ENCODE measurements around the gene MSI2.

The MSI2 gene

DNA sequence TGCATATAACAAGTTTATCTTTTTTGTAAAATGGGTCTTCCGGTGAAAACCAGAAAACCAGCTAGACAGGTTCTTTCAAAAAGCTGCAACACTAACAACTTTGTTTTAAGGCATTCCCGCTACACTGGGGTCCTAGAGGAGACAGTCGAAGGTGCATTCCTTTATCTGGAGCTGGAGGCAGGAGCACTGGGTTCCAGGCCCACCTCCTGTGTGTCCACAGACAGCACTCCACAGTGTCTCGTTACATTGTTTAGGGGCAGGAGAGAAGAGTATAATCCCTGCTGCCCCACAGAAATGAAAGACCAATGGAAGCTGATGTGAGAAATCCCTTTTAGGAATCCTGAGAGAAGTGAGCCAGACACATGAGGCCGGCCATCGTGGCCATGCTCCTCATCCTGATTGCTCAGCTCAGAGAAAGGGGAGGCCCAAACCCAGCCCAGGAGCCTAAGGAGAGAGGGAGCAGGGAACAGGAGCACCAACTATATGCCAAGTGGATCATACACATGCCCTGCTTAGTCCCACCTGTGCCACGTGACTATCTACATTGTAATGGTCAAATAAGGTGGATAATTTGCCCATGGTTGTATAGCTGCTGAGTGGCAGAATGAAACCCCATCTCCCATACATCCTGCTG, 429.3 kb downstream of the MSI2 start:
- DNase-seq (ENCODE audit: low read depth), result no peak

DNA sequence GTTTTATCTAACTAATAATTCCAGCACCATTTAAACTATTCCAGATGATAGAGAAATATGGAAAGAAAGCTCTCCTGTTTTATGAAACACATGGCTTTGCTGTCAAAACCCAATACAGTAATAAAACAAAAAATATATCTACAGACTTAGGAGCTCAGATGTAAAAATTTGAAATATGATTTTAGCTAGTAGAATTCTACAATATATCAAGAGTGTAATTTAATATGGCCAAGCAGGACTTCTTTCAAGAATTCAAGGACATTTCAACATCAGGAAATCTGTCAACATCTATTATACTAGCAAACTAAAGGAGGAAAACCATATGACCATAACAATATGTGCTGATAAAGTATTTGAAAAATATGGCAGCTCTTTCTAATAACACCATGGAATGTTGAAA, 431.3 kb downstream of the MSI2 start:
- DNase-seq (ENCODE audit: low read depth), result no peak

GRCh38 chr17:57689254-57689653, 432.9 kb downstream of the MSI2 start:
- no peak for DNase-seq (ENCODE audit: low read depth)

DNA sequence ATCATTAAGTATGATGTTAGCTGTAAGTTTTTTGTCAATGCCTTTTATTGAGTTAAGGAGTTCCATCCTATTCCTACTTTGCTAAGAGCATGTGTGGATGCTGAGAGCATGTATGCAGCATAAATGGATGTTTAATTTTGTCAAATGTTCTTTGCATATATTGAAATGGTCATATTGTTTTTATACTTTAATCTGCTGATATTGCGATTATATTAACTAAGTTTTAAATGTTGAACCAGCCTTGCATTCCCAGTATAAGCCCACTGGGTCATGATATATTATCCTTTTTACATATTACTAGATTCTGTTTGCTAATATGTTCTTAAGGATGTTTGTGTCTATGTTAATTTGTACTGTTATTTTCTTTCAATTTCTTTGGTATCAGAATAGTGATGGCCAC, 435.6 kb downstream of the MSI2 start:
- no peak for DNase-seq (ENCODE audit: low read depth)

GRCh38 chr17:57692770-57693169, 436.4 kb downstream of the MSI2 start:
- DNase-seq (ENCODE audit: low read depth), result no peak

GRCh38 chr17:57694051-57694450, 437.7 kb downstream of the MSI2 start:
- DNase-seq (ENCODE audit: low read depth), result no peak

DNA sequence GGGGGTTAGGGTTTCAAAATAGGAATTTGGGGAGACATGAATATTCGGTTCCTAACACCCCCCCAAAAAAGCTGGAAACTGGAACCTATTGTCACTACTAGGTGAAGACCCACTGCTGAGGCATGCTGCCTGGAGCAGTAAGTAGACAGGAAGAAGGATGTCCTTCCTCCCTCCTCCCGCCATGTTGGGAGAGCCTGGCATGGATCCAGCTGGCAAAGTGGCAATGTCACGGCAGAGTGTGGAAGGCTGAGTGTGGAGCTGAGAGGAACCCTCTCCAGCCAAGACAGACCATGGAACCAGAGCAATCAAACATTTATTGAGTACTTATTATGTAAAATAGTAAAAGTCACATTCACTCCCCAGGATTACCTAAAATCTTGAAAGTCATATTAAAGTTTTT, 439.7 kb downstream of the MSI2 start:
- no peak for DNase-seq (ENCODE audit: low read depth)

- DNase-seq (ENCODE audit: low read depth), result no peak
These were observed 440.9 kb downstream of the MSI2 start for GRCh38 chr17:57697197-57697596.

DNA sequence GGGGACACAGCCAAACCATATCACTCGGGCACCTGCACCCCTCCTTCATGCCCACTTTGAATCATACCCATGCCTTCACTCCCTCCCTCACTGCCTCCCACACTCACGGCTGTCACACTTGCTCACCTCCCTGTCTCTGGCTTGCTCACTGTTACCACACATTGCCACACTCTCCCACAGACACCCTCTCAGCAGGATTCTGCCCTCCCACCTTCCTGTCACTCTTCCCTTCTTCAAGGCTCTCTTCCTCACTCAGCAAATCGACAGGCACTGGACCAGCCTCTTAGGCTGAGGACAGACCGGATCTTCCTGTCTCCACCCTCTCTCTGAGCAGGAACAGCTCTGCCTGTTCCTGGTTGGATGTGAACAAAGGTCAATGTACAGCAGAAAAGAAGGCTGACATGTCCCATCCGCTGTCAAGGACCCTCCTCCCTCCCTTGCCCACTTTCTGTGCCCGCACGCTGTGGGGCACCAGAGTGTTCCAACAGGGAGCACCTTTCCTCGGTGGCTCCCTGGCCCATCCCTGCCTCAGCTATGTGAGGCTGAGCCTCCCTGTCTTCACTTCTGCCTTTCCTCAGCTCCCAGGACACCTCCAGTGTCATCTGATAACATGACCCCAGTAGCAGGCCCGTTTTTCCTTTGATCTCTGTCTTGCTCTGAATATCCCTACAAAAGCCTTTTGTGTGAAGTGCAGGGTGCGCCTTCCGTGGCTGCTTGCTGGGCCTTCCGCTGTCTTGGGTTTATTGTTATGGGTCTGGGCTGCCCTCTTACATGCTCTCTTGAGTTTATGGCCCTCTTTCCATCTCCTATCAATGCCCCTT, 441.8 kb downstream of the MSI2 start:
- no peak for DNase-seq (ENCODE audit: low read depth)

DNA sequence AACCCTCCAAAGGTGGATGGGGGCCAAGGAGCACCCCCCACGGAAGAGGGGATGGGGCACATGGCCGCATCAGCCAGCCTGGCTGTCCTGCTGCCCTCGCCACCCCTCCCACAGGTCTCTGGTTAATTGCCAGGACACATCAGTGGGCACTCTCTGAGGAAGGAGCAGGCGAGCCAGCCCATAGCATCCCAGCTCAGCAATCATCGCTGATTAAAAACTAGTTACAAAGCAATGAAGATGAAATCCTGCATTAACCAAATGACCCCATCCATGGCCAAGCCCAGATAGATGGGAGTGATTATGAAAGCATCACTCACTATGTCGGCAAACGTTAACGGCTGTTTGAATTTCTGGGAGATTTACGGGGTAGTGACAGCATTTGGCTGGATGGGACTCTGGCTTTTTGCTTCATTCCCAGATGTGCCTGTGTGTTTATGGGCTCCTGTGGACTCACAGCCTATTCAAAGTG, 443.5 kb downstream of the MSI2 start:
- no peak for DNase-seq (ENCODE audit: low read depth)

DNA sequence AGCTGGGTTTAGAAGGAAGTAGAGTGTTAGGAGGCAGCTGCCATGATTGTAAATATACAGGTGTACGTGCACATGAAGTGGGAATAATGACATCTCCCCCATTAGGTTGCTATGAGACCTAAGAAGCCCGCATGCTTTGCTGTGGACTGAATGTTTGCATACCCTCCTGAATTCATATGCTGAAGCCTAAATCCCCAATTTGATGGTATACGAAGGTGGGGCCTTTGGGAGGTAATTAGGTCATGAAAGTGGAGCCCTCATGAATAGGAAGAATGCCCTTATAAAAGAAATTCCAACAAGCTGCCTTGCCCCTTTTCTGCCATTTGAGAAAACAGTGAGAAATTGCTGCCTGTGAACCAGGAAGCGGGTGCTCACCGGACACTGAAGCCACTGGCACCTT, 444.8 kb downstream of the MSI2 start:
- no peak for DNase-seq (ENCODE audit: low read depth)

DNA sequence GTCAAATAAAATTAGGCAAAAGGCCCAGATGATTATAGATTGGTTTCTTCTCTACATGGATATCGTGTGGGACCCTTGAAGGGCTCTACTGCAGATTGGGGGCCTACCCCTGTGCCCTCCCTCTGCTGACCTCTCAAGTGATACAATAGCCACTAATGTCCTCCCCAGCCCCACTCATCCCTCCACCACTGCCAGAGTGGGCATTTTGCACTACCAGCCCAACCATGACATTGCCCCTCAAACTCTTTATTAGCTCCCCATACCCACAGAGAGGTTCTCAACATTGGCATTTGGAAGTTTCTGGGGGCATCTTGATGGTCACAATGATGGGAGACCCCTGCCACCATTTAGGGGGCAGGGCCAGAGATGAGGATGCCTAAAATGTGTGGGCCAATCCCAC, 446.9 kb downstream of the MSI2 start:
- no peak for DNase-seq (ENCODE audit: low read depth)

GRCh38 chr17:57704448-57704847, 448.1 kb downstream of the MSI2 start:
- DNase-seq (ENCODE audit: low read depth), result no peak

DNA sequence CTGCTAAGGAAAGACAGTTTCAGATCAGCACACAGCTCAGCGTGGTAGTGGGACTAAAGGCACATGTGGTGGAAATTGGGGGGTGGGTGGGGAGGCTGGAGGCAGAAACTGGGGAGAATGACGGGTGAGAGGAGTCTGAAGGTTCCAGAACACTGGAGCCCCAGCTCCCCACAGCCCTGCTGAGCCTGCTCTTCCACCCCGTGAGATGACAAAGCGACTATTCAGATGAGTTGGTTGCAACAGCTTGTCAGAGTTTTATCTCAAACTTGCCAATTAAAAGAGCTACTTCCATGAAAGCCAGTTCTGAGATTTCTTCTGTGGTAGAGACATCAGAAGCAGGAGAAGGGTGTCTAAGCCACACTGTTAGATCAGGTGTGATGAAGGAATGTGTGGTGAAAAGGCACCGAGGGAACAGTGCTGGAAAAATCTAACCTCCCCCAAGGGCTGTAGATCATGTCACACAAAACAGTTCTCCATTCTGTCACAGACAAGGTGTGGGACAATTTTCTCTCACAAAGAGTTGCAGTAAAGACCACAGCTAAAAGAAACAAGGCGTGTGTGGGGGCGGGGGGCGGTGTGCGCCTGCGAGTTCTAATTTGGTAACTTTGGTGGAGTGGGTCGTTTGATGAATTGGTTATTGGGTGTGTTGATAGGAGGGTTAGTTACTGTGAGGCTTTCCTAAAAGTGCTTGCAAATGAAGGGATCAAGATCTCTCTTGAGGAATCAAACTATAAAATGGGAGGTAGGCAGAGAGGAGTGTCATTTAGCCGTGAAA, 449.8 kb downstream of the MSI2 start:
- DNase-seq (ENCODE audit: low read depth), result no peak

DNA sequence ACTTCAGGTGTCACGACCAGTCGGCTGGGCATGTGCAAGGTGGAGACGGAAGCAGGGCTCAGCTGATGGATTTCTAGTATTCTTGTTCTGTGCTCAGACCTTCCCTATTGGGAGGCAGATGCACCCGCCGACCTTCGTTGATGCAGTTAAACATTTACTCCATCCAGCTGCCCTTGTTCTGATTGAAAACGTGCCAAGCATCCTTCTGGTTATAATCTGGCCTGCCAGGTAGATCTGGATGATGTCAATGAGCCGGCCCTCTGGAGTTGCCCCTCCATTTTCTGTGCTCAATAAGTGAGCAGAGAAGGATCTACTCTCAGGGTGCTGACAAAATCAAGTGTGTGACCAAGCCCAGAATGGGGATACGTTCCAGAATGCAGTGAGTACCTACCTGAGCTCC, 450.4 kb downstream of the MSI2 start:
- DNase-seq (ENCODE audit: low read depth), result no peak

DNA sequence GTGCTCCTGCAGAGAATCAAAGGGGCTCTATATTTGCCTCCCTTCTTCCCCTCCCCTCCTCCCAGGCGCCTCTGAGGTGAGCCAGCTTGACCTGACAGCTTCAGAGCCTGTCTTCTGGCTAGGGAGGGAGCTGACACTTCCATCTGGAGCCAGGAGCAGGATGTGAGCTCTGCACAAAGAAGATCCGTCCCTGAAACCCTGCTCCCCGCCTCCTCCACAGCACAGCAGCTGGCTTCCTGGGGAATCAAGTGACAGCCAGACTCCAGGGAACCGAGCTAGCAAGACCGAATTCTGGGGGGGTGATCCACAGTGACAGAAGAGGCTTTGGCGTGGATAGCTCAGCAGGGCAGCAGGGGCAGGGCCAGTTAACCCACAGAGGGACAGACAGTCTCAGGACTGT, 451.6 kb downstream of the MSI2 start:
- no peak for DNase-seq (ENCODE audit: low read depth)

GRCh38 chr17:57708410-57708809, 452.1 kb downstream of the MSI2 start:
- DNase-seq (ENCODE audit: low read depth), result no peak

DNA sequence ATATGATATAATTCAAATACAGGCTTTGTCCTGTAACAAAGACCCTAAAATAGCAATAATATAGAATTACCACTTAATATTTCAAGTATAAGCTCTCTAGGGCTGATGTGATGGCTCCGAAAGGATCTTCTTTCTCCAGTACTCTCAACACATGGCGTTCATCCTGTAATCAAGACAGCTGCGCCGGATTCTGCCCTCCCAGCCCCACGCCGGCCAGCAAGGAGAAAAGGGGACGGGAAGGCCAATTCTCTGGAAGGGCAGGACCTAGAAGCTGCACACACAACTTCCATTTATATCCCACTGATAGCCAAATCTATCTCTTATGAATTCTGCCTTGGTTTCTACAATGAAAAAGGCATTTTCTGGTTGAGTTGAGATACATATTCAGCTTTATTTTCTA, 456.8 kb downstream of the MSI2 start:
- no peak for DNase-seq (ENCODE audit: low read depth)

DNA sequence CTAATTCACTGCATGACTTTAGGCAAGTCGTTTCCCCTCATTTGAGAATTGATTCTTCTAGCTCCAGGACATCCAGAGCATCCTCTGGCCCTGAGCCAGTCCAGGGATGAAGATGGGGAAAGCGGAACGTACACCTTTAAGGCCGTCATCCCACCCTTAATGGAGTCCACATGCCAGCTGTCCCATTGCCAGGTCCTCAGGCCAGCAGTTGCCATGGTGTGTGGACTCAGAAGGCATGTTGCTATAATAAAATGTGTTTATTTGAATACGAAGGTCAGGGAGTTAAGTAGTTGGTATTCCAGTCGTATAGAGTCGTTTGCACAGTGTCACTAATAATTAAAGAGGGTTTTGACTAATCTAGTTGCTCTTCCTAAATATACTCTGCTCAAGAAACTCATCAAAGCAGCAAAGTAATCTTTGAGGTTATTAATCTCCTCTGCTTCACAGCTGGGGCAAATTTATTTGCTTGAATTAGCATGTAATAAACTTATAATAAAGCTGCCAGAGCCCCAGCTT, 458.4 kb downstream of the MSI2 start:
- DNase-seq (ENCODE audit: low read depth), result no peak

DNA sequence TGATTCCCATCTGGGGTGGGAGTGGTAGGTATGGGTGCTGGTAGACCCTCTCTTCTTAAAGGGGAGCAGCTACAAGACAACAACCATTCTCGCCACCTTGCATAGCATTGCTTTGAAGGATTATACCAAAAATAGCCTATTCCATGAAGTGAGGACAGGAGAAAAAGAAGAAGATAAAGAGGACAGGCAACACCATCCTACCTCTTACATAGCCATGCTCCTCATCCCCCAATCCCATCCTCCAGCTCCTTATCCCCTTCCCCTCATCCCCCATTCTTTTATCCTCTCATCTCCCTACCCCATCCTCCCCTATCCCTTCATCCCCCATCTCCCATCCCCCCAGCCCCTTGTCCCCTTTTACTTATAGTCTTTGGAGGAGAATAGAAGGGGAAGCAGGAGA, 459.7 kb downstream of the MSI2 start:
- no peak for DNase-seq (ENCODE audit: low read depth)

DNA sequence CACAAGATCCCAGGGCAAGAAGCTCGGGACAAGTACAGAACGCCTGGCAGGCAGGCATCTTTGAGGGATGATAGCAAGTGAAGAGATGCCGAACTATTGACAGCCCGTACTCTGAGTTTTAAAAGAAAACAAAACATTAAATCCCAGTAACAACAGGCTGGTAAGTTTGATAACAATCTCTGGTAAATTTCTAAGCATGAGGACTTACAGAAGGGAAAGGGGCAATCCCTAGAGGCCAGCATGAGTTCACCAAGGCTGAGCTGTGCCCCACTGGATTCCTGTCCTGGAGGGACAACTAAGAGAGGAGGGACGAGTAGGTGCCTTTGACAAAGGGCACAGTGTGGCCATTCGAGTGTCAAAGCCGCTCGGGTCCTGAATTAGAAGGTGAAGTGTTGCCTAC, 462.6 kb downstream of the MSI2 start:
- no peak for DNase-seq (ENCODE audit: low read depth)

DNA sequence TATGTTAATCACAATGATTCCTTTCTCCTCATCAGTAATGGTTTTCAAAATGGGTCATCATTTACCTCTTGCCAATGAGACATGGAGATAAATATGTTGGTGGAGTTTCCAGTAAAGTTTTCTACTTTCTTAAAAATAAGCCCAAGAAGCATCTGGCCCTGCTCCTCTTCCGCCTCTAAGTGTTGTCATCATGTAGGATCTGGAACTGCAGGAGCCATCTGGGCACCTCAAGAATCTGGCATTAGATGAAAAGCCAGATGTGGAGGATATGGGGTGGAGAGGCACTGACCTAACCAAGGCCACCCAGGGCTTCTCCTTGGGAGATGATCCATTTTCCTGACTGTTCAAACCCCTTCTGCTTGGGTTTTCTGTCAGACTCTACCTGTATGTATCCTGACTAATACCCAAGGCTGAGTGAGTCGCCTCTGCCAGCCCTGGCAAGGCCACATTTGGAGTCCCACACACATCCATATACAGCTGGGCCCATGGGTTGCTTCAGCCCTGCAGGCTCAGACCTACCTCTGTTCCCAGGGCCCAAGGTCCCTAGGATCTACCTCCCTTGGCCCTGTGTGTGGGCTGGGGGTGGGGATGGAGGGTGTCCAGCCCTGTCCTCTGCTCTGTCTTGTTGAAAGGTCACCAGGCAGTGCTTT, 464.2 kb downstream of the MSI2 start:
- no peak for DNase-seq (ENCODE audit: low read depth)
